ENCODE measurements around the gene GPR3. TPM values are rescaled to one million over a fixed set of nuclear protein-coding genes. Genes with fewer than 3 reads are reported as not detected.
"Not testable (repeated sequence)": the region's sequence is repeated elsewhere in the genome, so short reads cannot be mapped to it uniquely, and the experiment has no call there.

GPR3 gene
- total and polyA plus RNA-seq, 2 donors from 2014 or later = 0.38 to 0.77 TPM

- DNase-seq (peak; percentile 48 to 87 (median 69)), FAIRE-seq (no peak)
- no peaks in the 10 kb centered on the region for H3K4me1 ChIP-seq (ENCODE audit: control insufficient read depth in 2 of 3, insufficient read depth in 2 of 3, low read depth in 1 of 3, low read length in 3 of 3)
- intact Hi-C loops (cut with DNase I) = no loop called here
- no peaks in the 10 kb centered on the region for H3K36me3 ChIP-seq (ENCODE audit: control insufficient read depth in 2 of 3, insufficient read depth in 3 of 3, low read length in 3 of 3)
- H3K27me3 ChIP-seq (ENCODE audit: control insufficient read depth, insufficient read depth, low read length) = no peaks in the 10 kb centered on the region
- H3K9me3 ChIP-seq (ENCODE audit: control insufficient read depth in 2 of 3, insufficient read depth in 1 of 3, low read length in 3 of 3) = no peaks in the 10 kb centered on the region
- no peak within 1 kb of the TSS for H3K4me3 ChIP-seq (ENCODE audit: low read length in 3 of 3)
- no peak within 1 kb of the TSS for H3K27ac ChIP-seq (ENCODE audit: low read depth in 2 of 2, low read length in 2 of 2)
- no peak within 1 kb of the TSS for H3K9ac ChIP-seq (ENCODE audit: low read length in 3 of 3)
- no peak for TF ChIP-seq CTCF (IDR thresholded peaks at IDR 0.05; ENCODE audit: borderline replicate concordance, extremely low read depth, insufficient read depth)
Observed at GRCh38 chr1:27383039-27383605, 9.3 kb upstream of the GPR3 start, which contains the start of gene CD164L2. CD164L2 (minus strand) TSS chr1:27383333; CDS start chr1:27383239, 94 bp downstream.

- no peak for DNase-seq
Observed at GRCh38 chr1:27383661-27384060, 8.8 kb upstream of the GPR3 start.

DNA sequence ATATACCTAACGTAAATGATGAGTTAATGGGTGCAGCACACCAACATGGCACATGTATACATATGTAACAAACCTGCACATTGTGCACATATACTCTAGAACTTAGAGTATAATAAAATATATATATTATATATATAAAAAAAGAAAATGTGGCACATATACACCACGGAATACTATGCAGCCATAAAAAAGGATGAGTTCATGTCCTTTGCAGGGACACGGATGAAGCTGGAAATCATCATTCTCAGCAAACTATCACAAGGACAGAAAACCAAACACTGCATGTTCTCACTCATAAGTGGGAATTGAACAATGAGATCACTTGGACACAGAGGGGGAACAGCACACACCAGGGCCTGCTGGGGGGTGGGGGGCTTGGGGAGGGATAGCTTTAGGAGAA is 7.6 kb upstream of the GPR3 start:
- H3K4me1 ChIP-seq (ENCODE audit: control insufficient read depth in 2 of 3, insufficient read depth in 2 of 3, low read depth in 1 of 3, low read length in 3 of 3); H3K27me3 ChIP-seq (ENCODE audit: control insufficient read depth, insufficient read depth, low read length); H3K9me3 ChIP-seq (ENCODE audit: control insufficient read depth in 2 of 3, insufficient read depth in 1 of 3, low read length in 3 of 3); H3K27ac ChIP-seq (ENCODE audit: low read depth in 2 of 2, low read length in 2 of 2); intact Hi-C loops (cut with DNase I); H3K36me3 ChIP-seq (ENCODE audit: control insufficient read depth in 2 of 3, insufficient read depth in 3 of 3, low read length in 3 of 3); H3K9ac ChIP-seq (ENCODE audit: low read length in 3 of 3); DNase-seq; FAIRE-seq; H3K4me3 ChIP-seq (ENCODE audit: low read length in 3 of 3): not testable (repeated sequence)

More at GRCh38 chr1:27383661-27384060, 8.8 kb upstream of the GPR3 start:
- no peaks in the 10 kb centered on the region for H3K36me3 ChIP-seq (ENCODE audit: control insufficient read depth in 2 of 3, insufficient read depth in 3 of 3, low read length in 3 of 3)
- H3K9ac ChIP-seq (ENCODE audit: low read length in 3 of 3) = no peak overlapping the region
- H3K27me3 ChIP-seq (ENCODE audit: control insufficient read depth, insufficient read depth, low read length) = no peaks in the 10 kb centered on the region
- H3K4me1 ChIP-seq (ENCODE audit: control insufficient read depth in 2 of 3, insufficient read depth in 2 of 3, low read depth in 1 of 3, low read length in 3 of 3) = no peaks in the 10 kb centered on the region
- no peak overlapping the region for H3K4me3 ChIP-seq (ENCODE audit: low read length in 3 of 3)
- intact Hi-C loops (cut with DNase I) = no loop called here
- no peak for TF ChIP-seq CTCF (IDR thresholded peaks at IDR 0.05; ENCODE audit: borderline replicate concordance, extremely low read depth, insufficient read depth)
- H3K9me3 ChIP-seq (ENCODE audit: control insufficient read depth in 2 of 3, insufficient read depth in 1 of 3, low read length in 3 of 3) = no peaks in the 10 kb centered on the region
- no peak for FAIRE-seq
- H3K27ac ChIP-seq (ENCODE audit: low read depth in 2 of 2, low read length in 2 of 2) = no peak overlapping the region

GRCh38 chr1:27388337-27389005 is 4.0 kb upstream of the GPR3 start:
- Histone ChIP-seq H3K27ac (ENCODE audit: low read depth in 2 of 2, low read length in 2 of 2) (peak overlapping the region; percentile 9 to 52), H3K4me3 (ENCODE audit: low read length in 3 of 3) (no peak overlapping the region)

More at GRCh38 chr1:27388337-27389005, 4.0 kb upstream of the GPR3 start:
- peak in 3 of 5 donors; percentile 65 to 72 (median 71) for DNase-seq
- no peak overlapping the region for H3K9ac ChIP-seq (ENCODE audit: low read length in 3 of 3)
- no peaks in the 10 kb centered on the region for H3K36me3 ChIP-seq (ENCODE audit: control insufficient read depth in 2 of 3, insufficient read depth in 3 of 3, low read length in 3 of 3)
- H3K9me3 ChIP-seq (ENCODE audit: control insufficient read depth in 2 of 3, insufficient read depth in 1 of 3, low read length in 3 of 3) = no peaks in the 10 kb centered on the region
- peak; percentile 92 for TF ChIP-seq CTCF (IDR thresholded peaks at IDR 0.05; ENCODE audit: borderline replicate concordance, extremely low read depth, insufficient read depth)
- intact Hi-C loops (cut with DNase I) = no loop called here
- no peak for FAIRE-seq
- H3K4me1 ChIP-seq (ENCODE audit: control insufficient read depth in 2 of 3, insufficient read depth in 2 of 3, low read depth in 1 of 3, low read length in 3 of 3) = peaks cover 0 to 16% (median 10%) of the 10 kb centered on the region in 3 donors
- H3K27me3 ChIP-seq (ENCODE audit: control insufficient read depth, insufficient read depth, low read length) = no peaks in the 10 kb centered on the region
